MM.1S (cell line): ENCODE results near the gene ITPRID1.

Source experiments
- DNase-seq: peaks from one replicate; pipeline ENCODE4 v3.0.0-alpha.2; 2015
- H2AFZ ChIP-seq: fragments of 300-600 bp; sonication (generic); 2 replicates; pipeline ENCODE4 v1.6.0; 2016; ENCODE audit warnings: antibody characterized with exemption, low read length
- H3F3A ChIP-seq: fragments of 300-600 bp; sonication (generic); 2 replicates; pipeline ENCODE4 v1.6.1; 2016; ENCODE audit warnings: mild to moderate bottlenecking, antibody characterized with exemption, low read length, moderate library complexity, mixed read lengths; ENCODE audit not compliant: insufficient read depth
- H3K27ac ChIP-seq: fragments of 300-600 bp; sonication (generic); 2 replicates; pipeline ENCODE4 v1.5.1; 2016; ENCODE audit warnings: mild to moderate bottlenecking, low read length
- H3K27me3 ChIP-seq: fragments of 300-600 bp; sonication (generic); replicated peaks from 2 replicates; pipeline ENCODE4 v1.6.0; 2016; ENCODE audit warnings: low read length; ENCODE audit not compliant: insufficient read depth
- H3K36me3 ChIP-seq: fragments of 300-600 bp; sonication (generic); replicated peaks from 2 replicates; pipeline ENCODE4 v1.6.1; 2016; ENCODE audit warnings: mild to moderate bottlenecking, low read length, mixed read lengths; ENCODE audit not compliant: insufficient read depth
- H3K4me1 ChIP-seq: fragments of 300-600 bp; sonication (generic); 2 replicates; pipeline ENCODE4 v1.6.1; 2016; ENCODE audit warnings: low read length, mixed read lengths
- H3K4me2 ChIP-seq: fragments of 300-600 bp; sonication (generic); 2 replicates; pipeline ENCODE4 v1.6.0; 2016; ENCODE audit warnings: low read depth, low read length
- H3K4me3 ChIP-seq: fragments of 300-600 bp; sonication (generic); 2 replicates; pipeline ENCODE4 v1.5.1; 2016; ENCODE audit warnings: low read length, mixed read lengths
- H3K79me2 ChIP-seq: fragments of 300-600 bp; sonication (generic); 2 replicates; pipeline ENCODE4 v1.6.1; 2016; ENCODE audit warnings: mixed run types, low read length, mixed read lengths
- H3K9ac ChIP-seq: fragments of 300-600 bp; sonication (generic); 2 replicates; pipeline ENCODE4 v1.6.1; 2016; ENCODE audit warnings: low read length, mixed read lengths
- H3K9me2 ChIP-seq: fragments of 300-600 bp; sonication (generic); replicated peaks from 2 replicates; pipeline ENCODE4 v1.6.1; 2016; ENCODE audit warnings: mild to moderate bottlenecking, low read length, mixed read lengths; ENCODE audit not compliant: insufficient read depth
- H3K9me3 ChIP-seq: fragments of 300-600 bp; sonication (generic); replicated peaks from 2 replicates; pipeline ENCODE4 v1.6.1; 2016; ENCODE audit warnings: mild to moderate bottlenecking, low read length, mixed read lengths; ENCODE audit not compliant: insufficient read depth
- H4K20me1 ChIP-seq: fragments of 300-600 bp; sonication (generic); 2 replicates; pipeline ENCODE4 v1.6.1; 2016; ENCODE audit warnings: mild to moderate bottlenecking, low read length, moderate library complexity, mixed read lengths; ENCODE audit not compliant: insufficient read depth
- EZH2 ChIP-seq: fragments of 300-600 bp; sonication (generic); optimal IDR thresholded peaks from 2 replicates; pipeline ENCODE3; 2017; ENCODE audit warnings: low read depth, mild to moderate bottlenecking, antibody characterized with exemption, low read length, mixed read lengths
- EZH2phosphoT487 ChIP-seq: fragments of 300-600 bp; sonication (generic); IDR thresholded peaks from 2 replicates; pipeline ENCODE4 v1.6.1; 2018; ENCODE audit warnings: antibody characterized with exemption, low read length
- TF ChIP-seq, protein P1 (sequence below): fragments of 300-600 bp; sonication (generic); IDR thresholded peaks from 2 replicates; pipeline ENCODE4 v1.5.1; 2016; ENCODE audit warnings: antibody characterized with exemption, low read length, mixed read lengths

ITPRID1 gene

GRCh38 chr7:31702354-31702753 lies 188.5 kb downstream of the ITPRID1 start:
- no peaks in the 10 kb centered on the region for H3K36me3 ChIP-seq
- no peak overlapping the region for H3K4me2 ChIP-seq
- H3F3A ChIP-seq = no peaks in the 10 kb centered on the region
- H3K27me3 ChIP-seq = no peaks in the 10 kb centered on the region
- H3K4me1 ChIP-seq = no peaks in the 10 kb centered on the region
- no peak for DNase-seq
- H3K27ac ChIP-seq = no peak overlapping the region
- no peaks in the 10 kb centered on the region for H3K79me2 ChIP-seq
- no peak overlapping the region for H3K9ac ChIP-seq
- H3K4me3 ChIP-seq = no peak overlapping the region
- no peaks in the 10 kb centered on the region for H4K20me1 ChIP-seq
- TF ChIP-seq, protein P1, sequence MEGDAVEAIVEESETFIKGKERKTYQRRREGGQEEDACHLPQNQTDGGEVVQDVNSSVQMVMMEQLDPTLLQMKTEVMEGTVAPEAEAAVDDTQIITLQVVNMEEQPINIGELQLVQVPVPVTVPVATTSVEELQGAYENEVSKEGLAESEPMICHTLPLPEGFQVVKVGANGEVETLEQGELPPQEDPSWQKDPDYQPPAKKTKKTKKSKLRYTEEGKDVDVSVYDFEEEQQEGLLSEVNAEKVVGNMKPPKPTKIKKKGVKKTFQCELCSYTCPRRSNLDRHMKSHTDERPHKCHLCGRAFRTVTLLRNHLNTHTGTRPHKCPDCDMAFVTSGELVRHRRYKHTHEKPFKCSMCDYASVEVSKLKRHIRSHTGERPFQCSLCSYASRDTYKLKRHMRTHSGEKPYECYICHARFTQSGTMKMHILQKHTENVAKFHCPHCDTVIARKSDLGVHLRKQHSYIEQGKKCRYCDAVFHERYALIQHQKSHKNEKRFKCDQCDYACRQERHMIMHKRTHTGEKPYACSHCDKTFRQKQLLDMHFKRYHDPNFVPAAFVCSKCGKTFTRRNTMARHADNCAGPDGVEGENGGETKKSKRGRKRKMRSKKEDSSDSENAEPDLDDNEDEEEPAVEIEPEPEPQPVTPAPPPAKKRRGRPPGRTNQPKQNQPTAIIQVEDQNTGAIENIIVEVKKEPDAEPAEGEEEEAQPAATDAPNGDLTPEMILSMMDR = no peak
- TF ChIP-seq EZH2phosphoT487 (no peak), EZH2 (no peak)
- H3K9me2 ChIP-seq = no peaks in the 10 kb centered on the region
- no peaks in the 10 kb centered on the region for H3K9me3 ChIP-seq
- no peak overlapping the region for H2AFZ ChIP-seq

- Histone ChIP-seq H3K27me3 (no peaks in the 10 kb centered on the region), H3K9me2 (no peaks in the 10 kb centered on the region), H3K4me1 (no peaks in the 10 kb centered on the region), H3K36me3 (no peaks in the 10 kb centered on the region), H3K9ac (no peak overlapping the region), H2AFZ (no peak overlapping the region), H3K27ac (no peak overlapping the region), H3K9me3 (no peaks in the 10 kb centered on the region), H3F3A (no peaks in the 10 kb centered on the region), H3K4me2 (no peak overlapping the region), H3K79me2 (no peaks in the 10 kb centered on the region), H3K4me3 (no peak overlapping the region), H4K20me1 (no peaks in the 10 kb centered on the region)
- TF ChIP-seq EZH2 (no peak), EZH2phosphoT487 (no peak)
- TF ChIP-seq, protein P1 = no peak
- DNase-seq = no peak
These were observed 191.5 kb downstream of the ITPRID1 start for GRCh38 chr7:31705377-31705776.

- H3K9ac ChIP-seq = no peak overlapping the region
- no peaks in the 10 kb centered on the region for H3K36me3 ChIP-seq
- H3K4me1 ChIP-seq = no peaks in the 10 kb centered on the region
- no peaks in the 10 kb centered on the region for H3K9me2 ChIP-seq
- no peaks in the 10 kb centered on the region for H3K9me3 ChIP-seq
- TF ChIP-seq EZH2phosphoT487 (no peak), EZH2 (no peak)
- TF ChIP-seq, protein P1 = no peak
- H4K20me1 ChIP-seq = no peaks in the 10 kb centered on the region
- H3K4me3 ChIP-seq = no peak overlapping the region
- no peak overlapping the region for H2AFZ ChIP-seq
- no peak overlapping the region for H3K4me2 ChIP-seq
- DNase-seq = no peak
- no peaks in the 10 kb centered on the region for H3K79me2 ChIP-seq
- H3K27ac ChIP-seq = no peak overlapping the region
- H3F3A ChIP-seq = no peaks in the 10 kb centered on the region
- no peaks in the 10 kb centered on the region for H3K27me3 ChIP-seq
These were observed 193.2 kb downstream of the ITPRID1 start for GRCh38 chr7:31707089-31707488.
